ENCODE measurements around the gene MYH14.

DNA sequence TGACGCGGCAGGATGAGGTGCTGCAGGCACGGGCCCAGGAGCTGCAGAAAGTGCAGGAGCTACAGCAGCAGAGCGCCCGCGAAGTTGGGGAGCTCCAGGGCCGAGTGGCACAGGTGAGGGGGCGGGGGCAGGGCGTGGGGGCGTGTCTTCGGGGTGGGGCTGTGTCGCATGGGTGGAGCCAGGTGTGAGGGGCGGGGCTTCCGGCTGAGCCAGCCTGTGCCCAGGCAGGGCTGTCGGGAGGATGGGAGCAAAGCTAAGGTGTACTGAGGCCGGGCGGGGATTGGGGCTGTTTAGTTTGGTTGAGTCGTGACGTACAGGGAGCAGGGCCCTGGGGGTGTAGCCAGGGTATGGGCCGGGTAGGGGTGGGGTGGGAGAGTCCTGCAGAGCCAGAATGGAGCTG is 63.5 kb downstream of the MYH14 start:
- TF ChIP-seq, protein P1, sequence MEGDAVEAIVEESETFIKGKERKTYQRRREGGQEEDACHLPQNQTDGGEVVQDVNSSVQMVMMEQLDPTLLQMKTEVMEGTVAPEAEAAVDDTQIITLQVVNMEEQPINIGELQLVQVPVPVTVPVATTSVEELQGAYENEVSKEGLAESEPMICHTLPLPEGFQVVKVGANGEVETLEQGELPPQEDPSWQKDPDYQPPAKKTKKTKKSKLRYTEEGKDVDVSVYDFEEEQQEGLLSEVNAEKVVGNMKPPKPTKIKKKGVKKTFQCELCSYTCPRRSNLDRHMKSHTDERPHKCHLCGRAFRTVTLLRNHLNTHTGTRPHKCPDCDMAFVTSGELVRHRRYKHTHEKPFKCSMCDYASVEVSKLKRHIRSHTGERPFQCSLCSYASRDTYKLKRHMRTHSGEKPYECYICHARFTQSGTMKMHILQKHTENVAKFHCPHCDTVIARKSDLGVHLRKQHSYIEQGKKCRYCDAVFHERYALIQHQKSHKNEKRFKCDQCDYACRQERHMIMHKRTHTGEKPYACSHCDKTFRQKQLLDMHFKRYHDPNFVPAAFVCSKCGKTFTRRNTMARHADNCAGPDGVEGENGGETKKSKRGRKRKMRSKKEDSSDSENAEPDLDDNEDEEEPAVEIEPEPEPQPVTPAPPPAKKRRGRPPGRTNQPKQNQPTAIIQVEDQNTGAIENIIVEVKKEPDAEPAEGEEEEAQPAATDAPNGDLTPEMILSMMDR (IDR thresholded peaks at IDR 0.05): no peak
- no peak for TF ChIP-seq POLR2AphosphoS5 (IDR thresholded peaks at IDR 0.05)
